Measurements from ENCODE around the gene ACOT8.
"Not testable (repeated sequence)": the region's sequence is repeated elsewhere in the genome, so short reads cannot be mapped to it uniquely, and the experiment has no call there.

The ACOT8 gene

GRCh38 chr20:45857114-45857881 is at the start of gene ACOT8, which contains the start of gene ZSWIM3:
Gene ACOT8 (minus strand): TSS chr20:45857392. CDS start chr20:45857315, 77 bp downstream.
Gene ZSWIM3 (plus strand): TSS chr20:45857614. CDS start chr20:45857826, 212 bp downstream.
- DNase-seq (ENCODE audit: low read depth in 2 of 2): peak; percentile 81 to 87

- DNase-seq (ENCODE audit: low read depth in 2 of 2): no peak
These were observed 48.4 kb upstream of the ACOT8 start for GRCh38 chr20:45905505-45906079.

GRCh38 chr20:45904583-45905504 is 47.7 kb upstream of the ACOT8 start:
- DNase-seq (ENCODE audit: low read depth in 2 of 2): no peak

- no peak for DNase-seq (ENCODE audit: low read depth in 2 of 2)
These were observed 45.1 kb upstream of the ACOT8 start for GRCh38 chr20:45902199-45902701.

GRCh38 chr20:45901332-45901731 is 44.1 kb upstream of the ACOT8 start:
- not testable (repeated sequence) for DNase-seq (ENCODE audit: low read depth in 2 of 2)

GRCh38 chr20:45899046-45899835 is 42.0 kb upstream of the ACOT8 start:
- DNase-seq (ENCODE audit: low read depth in 2 of 2): no peak

GRCh38 chr20:45898285-45898684 is 41.1 kb upstream of the ACOT8 start:
- no peak for DNase-seq (ENCODE audit: low read depth in 2 of 2)

GRCh38 chr20:45897692-45898091 is 40.5 kb upstream of the ACOT8 start:
- DNase-seq (ENCODE audit: low read depth in 2 of 2): no peak

- no peak for DNase-seq (ENCODE audit: low read depth in 2 of 2)
These were observed 40.1 kb upstream of the ACOT8 start for GRCh38 chr20:45897289-45897688.

- no peak for DNase-seq (ENCODE audit: low read depth in 2 of 2)
These were observed 39.5 kb upstream of the ACOT8 start for GRCh38 chr20:45896641-45897161.

GRCh38 chr20:45894797-45895196 is 37.6 kb upstream of the ACOT8 start:
- no peak for DNase-seq (ENCODE audit: low read depth in 2 of 2)

- DNase-seq (ENCODE audit: low read depth in 2 of 2): no peak
These were observed 36.6 kb upstream of the ACOT8 start for GRCh38 chr20:45893831-45894230.

- no peak for DNase-seq (ENCODE audit: low read depth in 2 of 2)
These were observed 35.8 kb upstream of the ACOT8 start for GRCh38 chr20:45892828-45893500.

- no peak for DNase-seq (ENCODE audit: low read depth in 2 of 2)
These were observed 35.0 kb upstream of the ACOT8 start for GRCh38 chr20:45892049-45892825.

- DNase-seq (ENCODE audit: low read depth in 2 of 2): peak; percentile 73 to 80
These were observed 34.1 kb upstream of the ACOT8 start, which contains the start of the genes CTSA and NEURL2 for GRCh38 chr20:45890985-45891983. Gene CTSA (plus strand): TSS chr20:45891335. CDS start chr20:45891569, 234 bp downstream. Gene NEURL2 (minus strand): TSS chr20:45891208. CDS start chr20:45890991, 217 bp downstream.

- DNase-seq (ENCODE audit: low read depth in 2 of 2): peak in 1 of 2 experiments; percentile 39
These were observed 33.1 kb upstream of the ACOT8 start for GRCh38 chr20:45890077-45890984.

GRCh38 chr20:45888681-45889080 is 31.5 kb upstream of the ACOT8 start:
- DNase-seq (ENCODE audit: low read depth in 2 of 2): no peak
